ENCODE results near the gene ZNF638. TPM values are rescaled to one million over a fixed set of nuclear protein-coding genes. Genes with fewer than 3 reads are reported as not detected.

The ZNF638 gene
- total RNA-seq, 1 donor from 2014 or later = 85.7 TPM

DNA sequence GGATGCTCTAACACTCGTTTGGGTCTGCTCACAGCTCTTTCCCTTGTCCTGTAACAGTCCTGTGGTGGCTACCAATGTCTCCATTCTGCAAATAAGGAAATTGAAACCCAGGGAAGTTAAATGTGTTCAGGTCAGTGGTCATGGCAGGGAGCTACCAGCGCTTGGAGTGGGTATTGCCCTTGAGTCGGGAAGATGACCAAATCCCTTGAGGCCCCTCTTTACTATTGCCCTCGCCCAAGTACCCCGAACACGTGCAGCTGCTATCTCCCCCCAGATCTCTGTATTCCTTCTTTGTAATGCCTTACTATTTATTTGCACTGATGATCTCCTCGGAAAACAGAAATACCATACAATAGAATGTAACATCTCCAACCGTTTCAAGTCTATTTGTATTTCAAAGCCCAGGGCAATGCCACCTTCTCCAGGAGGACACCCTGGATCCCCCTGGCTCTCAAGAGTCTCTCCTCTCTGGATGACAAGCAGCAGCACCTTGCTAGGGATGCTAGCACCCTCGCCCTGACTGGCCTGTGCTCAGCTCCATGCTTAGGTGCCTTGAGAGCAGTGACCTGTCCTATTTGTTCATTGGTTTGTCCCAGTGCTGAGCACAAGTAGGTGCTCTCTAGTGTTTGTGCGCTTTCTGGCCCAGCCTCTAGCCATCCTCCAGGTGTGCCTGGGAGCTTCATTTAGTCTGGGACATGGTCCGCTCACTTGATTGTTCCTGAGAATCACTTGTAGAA lies 136.9 kb downstream of the ZNF638 start:
- DNase-seq (ENCODE audit: low read depth in 2 of 2) = no peak

DNA sequence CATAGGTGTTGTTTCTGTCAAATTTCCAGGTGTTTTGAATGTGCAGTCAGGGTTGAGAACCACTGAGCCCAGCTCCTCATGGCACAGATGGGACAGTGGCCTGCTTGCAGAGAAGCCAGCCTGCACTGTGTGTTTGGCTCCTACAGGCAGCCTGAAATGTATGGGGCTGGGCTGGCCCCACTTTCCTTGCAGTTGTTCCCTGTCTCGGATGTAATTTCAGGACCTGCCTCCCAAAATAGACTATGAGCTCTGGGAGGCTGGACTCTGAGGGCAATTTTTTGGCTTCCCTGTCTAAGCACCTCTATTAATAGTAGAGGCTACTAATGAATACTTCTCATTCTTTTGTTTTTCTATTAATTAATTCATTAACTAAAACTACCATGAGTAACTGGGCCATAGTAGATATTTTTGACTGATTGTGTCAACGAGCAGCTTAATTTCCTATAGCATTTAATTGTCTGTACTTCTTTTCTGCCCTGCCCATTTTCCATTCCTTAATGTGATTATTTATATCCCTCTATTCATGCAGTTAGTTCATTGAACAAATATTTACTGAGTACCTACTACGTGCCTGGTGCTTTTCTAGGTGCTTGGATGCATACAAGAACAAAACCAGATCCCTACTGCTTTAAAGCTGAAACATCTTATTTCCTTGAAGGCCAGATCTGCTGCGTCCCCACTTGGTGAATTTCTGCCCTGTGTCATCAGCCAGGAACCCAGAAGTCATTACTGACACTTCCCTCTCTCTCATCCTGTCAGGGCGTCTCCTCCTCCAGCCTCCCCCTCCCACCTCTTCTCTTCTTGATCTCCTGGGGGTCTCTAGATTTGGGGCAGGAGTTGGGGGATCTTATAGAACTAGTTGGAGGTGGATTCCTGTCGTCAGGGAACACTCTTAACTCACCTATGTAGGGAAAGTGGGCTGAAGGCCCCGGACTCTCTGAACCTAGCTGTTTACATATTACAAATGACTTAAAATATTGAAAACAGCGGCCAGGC lies 138.1 kb downstream of the ZNF638 start:
- DNase-seq (ENCODE audit: low read depth in 2 of 2) = no peak

DNA sequence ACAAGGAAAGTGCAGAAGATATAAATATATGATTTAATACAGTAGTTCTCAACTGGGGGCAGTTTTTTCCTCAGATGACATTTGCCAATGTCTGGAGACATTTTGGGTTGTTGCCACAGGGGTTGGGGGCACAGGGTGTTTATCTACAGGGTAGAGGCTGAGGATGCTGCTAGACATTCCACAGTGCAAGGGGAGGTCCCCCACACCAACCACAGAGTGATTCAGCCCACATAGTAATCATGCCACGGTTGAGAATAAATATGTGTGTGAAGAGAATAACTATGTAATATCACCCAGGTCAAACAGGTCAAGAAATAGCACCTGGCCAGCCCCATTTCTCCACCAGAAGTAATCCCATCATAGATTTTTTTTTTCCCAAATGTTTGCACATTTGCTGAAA lies 139.7 kb downstream of the ZNF638 start:
- peak in 1 of 2 donors; percentile 62 for DNase-seq (ENCODE audit: low read depth in 2 of 2)

DNA sequence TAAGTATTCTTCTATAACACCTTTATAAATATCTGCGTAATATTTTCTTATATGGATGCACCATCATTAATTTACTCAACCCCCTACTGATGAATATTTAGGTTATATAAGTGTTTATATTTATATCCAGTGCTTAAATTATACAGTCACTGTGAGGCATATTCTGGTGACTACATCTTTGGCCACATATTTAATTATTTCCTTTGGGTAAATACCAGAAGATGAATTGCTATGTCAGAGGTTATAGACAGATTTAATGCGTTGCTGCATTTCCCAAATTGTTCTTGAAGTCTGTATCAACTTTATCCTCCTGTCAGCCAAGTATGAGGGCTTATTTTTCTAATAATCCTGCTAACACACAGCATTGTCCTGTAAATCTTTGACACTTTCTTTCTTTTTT lies 140.4 kb downstream of the ZNF638 start:
- DNase-seq (ENCODE audit: low read depth in 2 of 2) = no peak

DNA sequence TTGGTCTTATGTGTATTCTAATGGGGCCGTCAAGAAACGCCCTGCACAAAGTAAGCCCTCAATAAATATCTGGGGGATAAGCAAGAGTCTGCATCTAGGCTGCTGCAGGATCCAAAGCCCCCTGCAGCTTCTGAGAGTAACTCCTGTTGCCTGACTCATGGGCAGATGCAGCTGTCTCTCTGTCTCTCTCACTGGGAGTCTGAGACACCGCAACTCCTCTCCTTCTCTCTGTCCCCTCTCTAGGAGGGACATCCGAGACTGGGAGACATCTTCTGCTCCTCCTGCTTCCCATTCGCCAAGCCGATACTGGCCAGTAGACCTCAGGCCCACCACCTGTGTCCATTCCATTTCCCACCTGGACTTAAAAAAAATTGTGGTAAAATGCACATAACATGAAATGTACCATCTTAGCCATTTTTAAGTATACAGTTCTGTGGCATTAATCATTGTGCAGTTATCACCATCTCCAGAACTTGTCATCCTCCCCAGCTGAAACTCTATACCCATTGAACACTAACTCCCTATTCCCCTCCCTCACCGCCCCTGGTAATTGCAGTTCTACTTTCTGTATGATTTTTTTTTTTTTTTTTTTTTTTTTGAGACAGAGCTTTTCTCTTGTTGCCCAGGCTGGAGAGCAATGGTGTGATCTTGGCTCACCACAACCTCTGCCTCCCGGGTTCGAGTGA lies 141.9 kb downstream of the ZNF638 start:
- DNase-seq (ENCODE audit: low read depth in 2 of 2) = no peak

DNA sequence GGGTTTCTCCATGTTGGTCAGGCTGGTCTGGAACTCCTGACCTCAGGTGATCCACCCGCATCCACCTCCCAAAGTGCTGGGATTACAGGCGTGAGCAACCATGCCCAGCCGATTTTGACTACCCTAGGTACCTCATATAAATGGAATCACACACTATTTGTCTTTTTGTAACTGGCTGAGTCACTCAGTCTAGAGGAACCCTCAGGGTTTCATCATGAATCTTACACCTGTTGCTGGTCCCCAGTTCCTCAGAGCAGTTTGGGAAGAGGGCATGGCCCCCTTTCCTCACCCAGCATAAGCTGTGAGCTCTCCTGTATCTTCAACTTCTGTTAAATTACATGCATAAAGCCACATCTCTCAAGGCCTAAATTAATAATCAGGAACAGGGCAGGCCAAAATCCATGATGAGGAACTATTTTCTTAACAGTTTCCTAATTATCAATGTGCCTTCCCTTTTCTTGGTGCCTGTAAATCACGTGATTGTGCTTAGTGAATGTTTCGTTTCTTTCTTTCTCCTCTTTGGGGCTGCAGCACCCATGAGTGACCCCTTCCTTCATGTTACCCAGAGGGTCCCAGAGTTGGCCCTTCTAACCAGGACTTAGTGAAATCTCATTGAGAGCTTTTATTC lies 142.6 kb downstream of the ZNF638 start:
- DNase-seq (ENCODE audit: low read depth in 2 of 2) = no peak

DNA sequence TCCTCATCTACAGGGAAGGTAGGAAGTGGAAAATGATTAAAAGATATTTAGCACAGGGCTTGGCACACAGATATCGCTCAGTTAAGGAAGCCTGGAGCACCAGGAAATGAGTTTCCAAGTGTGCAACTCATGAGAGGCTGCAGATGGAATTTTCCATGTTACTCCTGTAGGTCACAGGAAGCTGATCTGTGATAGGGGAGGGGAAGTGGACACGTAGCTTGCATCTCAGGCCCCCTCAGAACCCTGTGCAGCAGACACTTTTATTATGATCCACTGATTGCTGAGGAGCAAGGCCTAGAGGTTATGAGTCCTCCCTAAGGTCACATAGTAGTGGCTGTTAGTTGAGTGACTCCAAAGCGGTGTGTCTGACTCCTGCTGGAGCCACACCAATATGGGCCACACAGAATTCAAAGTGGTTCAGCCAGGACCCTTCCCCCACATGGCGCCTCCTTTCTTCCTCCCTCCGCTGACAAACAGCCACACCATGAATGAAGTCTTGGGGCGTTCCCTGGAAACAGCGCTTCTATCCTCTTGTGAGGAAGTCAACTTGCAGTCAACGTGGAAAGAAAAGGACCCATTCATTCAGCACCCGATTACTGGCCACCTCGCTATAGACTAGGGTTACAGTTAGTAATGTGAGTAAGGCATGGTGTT lies 143.3 kb downstream of the ZNF638 start:
- DNase-seq (ENCODE audit: low read depth in 2 of 2) = peak; percentile 62 to 67

DNA sequence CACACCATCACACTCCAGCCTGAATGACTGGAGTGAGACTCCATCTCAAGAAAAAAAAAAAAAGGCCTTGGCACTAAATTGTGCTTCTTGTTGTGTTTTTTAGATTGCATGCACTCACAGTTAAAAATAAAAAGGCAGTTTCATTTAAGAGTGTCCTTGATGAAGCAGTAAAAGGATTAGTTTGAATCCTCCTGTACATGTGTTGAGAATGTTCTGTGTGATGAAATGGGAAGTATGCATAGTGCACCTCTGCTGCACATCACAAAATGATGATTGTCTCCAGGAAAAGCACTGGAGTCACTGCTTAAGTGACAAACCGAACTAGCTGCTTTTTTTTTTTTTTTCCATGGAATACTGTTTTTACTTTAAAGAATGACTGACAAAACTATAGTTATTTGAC lies 144.9 kb downstream of the ZNF638 start:
- no peak for DNase-seq (ENCODE audit: low read depth in 2 of 2)

DNA sequence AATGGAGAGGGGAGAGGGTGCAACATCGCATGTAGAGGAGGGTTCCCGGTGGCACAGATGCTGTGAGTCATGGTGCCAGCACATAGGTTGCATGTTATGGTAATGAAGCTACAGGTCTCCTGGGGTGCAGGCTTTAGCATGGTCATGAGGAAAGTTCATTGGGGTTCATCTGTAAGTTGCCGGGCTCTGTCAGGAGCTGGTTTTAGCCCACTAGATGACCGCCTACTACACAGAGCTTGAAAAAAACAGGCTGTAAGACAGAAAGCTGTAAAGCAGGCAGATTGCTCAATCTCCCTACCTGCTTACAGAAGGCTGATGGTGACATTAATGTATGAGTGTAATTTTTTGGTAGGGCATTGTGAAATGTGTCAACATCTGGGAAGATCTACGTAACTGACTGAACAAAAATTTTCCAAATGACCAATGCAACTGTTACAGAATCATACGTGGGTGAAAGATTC lies 145.7 kb downstream of the ZNF638 start:
- DNase-seq (ENCODE audit: low read depth in 2 of 2) = no peak

DNA sequence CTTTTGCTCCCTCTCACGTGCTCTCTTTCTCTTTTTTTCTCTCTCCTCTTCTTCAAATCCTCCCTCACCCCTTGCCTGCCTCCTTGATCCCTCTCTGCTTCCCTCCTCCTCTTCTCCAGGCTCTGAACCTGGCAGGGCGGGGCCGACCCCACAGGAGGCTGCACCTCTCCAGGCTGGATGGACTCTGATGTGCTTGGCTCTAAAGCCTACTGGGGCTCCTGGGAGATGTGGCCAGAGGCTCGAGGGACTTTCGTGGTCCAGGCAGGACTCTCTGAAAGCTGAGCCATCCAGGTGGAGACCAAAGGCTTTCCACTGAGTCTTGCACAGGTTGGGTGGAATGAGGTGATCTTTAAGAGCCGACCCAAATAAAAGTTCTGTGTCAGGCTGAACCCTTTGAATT lies 147.2 kb downstream of the ZNF638 start:
- no peak for DNase-seq (ENCODE audit: low read depth in 2 of 2)

DNA sequence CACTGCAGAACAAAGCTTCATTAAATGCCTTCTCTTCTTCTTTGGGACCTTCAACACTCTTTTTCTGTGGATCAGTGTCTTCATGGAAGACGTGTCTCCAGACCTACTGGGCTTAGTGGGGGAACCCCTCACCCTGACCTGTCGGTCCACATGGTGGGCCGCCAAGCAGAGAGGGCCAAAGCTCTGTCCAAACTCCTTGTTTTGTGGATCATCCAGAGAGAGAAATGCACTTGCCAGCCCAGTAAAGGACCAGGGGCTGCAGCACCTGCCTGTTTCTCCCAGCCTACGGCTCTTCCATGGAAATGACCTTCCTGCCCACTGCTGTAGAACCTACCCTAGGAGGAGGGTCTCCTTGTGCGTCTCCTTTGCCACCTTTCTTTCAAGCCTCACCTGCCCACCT lies 147.7 kb downstream of the ZNF638 start:
- DNase-seq (ENCODE audit: low read depth in 2 of 2) = no peak

DNA sequence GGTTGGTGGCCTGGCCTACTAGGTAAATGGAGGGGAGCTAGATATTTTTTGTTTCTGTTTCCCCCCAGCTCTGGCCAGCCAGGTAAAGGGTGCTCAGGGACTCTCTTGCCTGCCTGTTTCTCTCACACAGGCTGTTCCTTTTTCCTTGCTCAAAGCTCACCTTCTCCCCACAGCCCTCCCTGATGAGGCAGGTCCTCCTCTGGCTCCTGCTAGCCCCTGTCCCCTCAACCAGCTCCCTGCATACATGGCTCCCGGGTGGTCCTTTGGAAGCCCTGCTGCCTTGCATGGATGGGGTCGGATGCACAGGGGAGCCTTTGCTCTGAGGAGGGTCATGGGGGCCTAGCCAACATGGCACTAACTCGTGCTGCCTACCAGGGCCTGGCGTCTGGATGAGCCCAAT lies 149.5 kb downstream of the ZNF638 start:
- DNase-seq (ENCODE audit: low read depth in 2 of 2) = no peak

DNA sequence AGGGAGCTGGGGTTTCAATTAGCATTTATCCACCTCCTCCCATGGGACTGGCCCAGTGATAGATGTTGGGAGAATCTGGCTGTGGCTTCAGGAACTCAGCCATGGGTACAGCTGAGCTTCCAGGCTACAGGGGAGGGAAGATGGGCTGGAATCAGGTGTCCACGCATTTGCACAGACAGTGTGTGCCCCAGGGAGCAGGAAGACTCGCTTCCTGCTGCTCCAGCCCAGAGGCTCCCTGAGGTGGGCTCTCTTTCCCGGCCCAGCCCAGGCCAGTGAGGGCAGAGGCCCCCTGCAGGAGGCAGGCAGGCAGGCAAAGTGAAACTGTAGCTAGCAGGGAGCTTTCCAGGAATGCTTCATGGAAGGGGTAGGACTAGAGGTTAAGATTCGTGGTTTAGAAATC lies 150.5 kb downstream of the ZNF638 start:
- no peak for DNase-seq (ENCODE audit: low read depth in 2 of 2)

DNA sequence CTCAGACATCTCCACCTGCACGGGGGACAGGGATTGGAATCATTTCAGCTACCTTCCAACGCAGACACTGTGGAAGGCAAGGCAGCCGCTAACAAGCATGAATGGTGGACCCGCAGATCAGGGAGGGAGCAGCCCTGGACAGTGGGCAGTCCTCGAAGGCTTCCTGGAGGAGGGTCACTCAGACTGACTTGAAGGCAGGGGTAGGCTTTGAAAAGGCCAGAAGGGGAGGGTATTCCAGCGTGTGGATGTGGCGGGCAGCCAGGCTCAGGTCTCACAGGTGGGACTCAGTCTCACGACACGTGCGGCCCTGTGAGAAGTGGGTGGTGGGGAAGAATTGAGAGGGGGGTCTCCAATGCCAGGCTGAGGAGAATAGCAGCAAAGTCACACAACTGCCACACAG lies 151.7 kb downstream of the ZNF638 start:
- no peak for DNase-seq (ENCODE audit: low read depth in 2 of 2)

DNA sequence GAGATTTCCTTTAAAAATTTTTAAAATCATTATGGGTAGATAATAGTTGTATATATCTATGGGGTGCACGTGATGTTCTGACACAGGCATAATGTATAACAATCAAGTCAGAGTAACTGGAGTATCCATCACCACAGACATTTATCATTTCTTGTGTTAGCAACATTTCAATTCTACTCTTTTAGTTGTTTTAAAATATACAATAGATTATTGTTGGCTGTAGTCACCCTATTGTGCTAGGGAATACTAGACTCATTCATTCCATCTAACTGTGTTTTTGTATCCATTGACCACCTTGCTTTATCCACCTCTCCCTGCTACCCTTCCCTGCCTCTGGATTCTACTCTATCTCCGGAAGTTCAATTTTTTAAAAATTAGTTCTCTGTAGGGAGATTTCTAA lies 152.8 kb downstream of the ZNF638 start:
- DNase-seq (ENCODE audit: low read depth in 2 of 2) = peak in 1 of 2 donors; percentile 57

Other genes starting within 250 kb of the ZNF638 start
- 7.8 and 10.7 TPM in 2 replicates for gene MCEE, start 201.6 kb upstream of the ZNF638 start, total RNA-seq
- gene MPHOSPH10, start 201.1 kb upstream of the ZNF638 start, total RNA-seq = 11.8 and 14.9 TPM in 2 replicates
- 0.65 and 1.8 TPM in 2 replicates for gene PAIP2B, start 104.7 kb upstream of the ZNF638 start, total RNA-seq
- 48.8 and 96.5 TPM in 2 replicates for gene DYSF, start 121.8 kb downstream of the ZNF638 start, total RNA-seq